Measurements from ENCODE around the gene PNKP.
"Not testable (repeated sequence)": the region's sequence is repeated elsewhere in the genome, so short reads cannot be mapped to it uniquely, and the experiment has no call there.

The PNKP gene

DNA sequence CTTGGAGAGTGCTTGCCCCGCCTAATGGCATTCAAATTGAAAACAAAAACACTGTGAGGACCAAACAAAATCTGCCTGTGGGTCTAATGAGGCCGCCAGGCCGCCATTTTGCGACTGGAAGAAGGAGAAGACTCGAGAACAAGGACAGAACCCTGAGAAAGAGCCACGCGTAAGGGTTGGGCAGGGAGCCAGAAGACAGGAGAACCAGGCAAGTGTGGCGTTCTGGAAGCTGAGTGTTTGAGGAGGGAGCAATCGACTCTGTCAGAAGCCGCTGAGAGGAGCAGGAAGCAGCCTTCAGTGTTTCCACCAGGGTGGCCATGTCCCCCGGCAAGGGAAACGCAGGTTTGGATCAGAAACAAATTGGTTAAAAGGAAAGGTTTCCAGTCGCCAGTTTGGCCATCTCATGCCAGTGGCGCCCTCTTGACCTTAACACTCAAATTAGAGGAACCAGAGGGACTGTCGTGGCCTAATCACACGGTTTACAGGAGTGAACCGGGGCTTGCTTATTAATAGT lies 26.6 kb downstream of the PNKP start:
- DNase-seq = no peak

DNA sequence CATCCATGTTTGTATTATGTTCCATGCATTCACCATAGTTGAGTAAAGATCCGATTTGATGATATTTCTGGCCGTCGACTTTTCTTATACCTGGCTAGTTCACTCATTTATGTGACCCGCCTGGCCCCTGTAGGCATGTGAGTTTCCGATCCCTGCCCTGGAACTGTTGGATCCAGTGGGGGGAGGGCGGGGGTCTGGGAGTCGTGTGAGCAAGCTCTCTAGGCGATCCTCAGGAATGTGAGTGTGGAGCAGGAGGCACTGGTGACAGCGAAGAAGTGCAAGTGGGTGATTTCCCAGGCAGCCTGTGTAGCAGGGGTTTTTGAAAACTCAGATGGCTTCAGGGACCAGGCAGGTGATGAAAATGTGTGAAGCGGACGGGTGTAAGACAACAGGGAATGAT lies 27.1 kb downstream of the PNKP start:
- no peak for DNase-seq

DNA sequence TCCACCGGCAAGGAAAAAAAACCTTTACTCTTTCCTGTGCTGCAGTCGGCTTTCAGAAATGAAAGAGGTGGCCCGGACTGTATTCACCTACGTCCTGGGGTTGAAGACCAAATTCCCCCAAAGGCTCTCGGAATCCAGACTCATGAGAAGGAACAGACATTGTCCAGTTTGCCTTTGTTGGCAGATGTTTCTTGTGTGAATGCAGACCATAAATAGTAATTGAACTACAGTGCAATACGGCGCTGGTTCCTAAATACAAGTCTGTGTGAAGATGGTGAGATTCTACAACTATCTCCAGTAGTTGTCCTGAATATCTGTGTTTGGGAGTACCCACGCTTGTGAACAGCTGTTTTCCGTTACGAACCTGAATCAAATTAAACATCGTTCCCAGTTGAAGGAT lies 27.7 kb downstream of the PNKP start:
- no peak for DNase-seq

DNA sequence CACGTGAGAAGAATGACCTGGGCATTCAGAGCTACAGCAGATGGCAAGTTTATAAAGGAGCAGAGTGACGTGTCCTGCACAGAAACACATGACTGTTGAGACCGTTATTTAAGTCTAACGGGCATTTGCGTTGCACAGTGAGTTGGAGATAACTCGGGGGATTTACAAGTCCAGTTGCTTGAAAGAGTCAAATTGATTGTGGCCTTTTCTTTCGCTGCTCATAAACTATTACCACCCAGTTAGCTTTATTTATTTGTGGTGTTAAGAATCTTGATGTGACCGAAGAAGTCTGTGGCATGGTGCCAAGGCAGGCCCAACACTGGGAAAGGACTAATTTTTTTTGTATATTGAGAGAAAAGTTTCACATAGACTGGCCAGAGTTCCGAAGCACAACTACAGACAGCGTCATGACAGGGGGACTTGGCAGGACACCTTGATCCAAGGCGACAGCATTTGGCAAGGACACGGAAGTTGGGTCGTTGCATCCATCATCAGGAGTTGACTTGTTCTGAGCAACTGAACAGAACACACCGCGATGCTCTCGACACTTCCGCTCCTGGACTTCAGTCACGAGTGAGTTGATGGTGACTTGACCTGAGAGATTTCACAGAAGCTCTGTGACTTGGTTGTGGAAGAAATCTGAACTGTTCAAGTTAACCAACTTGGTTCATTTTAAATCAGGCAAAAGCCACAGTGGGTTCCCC lies 28.3 kb downstream of the PNKP start:
- DNase-seq = no peak

DNA sequence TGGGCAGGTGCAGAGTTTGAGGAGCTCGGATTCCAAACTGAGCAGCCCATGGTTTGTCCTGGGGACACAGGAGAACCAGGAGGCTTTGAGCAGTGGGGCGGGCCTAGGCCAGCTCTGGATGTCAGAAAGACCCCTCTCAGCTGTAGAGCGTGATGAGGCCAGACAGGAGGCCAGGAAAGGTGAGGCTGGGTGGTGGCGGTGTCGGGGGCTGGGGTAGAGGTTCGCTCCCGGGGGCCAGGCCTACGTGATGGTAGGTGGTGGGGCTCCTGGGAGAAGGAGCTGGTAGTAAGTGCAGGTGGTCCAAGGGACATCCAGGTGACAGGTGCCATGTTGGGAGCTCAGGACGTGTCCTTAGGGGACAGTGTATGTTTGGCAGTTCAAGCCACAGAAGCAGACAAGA lies 30.0 kb downstream of the PNKP start:
- DNase-seq = no peak

DNA sequence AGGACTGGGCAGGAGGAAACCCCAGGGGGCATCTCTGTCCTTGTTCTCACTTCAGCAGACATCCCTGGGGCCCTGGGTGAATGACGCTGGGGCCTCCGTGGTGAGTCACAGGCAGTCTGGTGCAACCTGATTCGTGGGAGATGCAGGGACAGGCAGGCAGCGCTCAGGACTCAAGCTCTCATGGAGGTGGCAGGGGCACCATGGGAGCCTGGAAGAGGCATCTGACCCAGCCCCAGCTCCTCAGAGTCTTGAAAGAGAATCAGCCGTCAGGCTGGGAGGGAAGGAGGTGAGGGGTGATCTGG lies 30.4 kb downstream of the PNKP start:
- DNase-seq = no peak

DNA sequence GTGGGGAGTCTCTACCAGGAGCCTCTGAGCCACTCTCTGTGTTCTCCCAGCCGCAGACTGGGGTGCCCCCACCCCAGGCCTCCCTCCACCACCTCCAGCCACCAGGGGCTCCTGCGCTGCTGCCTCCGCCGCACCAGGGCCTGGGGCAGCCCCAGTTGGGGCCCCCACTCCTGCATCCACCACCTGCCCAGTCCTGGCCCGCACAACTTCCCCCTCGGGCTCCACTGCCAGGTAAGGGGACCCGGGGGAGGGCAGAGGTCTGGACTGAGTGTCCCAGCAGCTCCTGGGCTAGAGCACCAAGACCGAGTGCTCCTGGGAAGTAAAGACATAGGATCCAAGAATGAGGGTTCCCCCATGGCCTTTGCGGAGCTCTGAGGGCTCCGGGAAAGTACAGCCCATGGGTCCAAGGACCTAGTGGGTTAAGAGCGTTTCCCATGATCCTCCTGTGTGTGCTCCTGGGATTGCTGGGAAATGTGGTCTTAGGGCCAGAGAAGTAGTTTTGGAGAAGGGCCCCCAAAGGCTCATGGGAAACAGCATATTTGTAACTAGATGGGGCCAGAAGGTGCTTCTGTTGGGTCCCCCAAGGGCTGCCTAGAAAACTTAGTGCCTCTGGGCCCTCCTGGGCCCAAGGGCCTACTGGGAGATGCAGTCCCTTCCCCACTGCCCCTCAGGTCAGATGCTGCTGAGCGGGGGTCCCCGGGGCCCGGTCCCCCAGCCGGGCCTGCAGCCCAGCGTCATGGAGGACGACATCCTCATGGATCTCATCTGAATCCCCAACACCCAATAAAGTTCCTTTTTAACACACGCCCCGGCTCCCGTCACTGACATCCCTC lies 31.0 kb downstream of the PNKP start:
- DNase-seq = no peak

DNA sequence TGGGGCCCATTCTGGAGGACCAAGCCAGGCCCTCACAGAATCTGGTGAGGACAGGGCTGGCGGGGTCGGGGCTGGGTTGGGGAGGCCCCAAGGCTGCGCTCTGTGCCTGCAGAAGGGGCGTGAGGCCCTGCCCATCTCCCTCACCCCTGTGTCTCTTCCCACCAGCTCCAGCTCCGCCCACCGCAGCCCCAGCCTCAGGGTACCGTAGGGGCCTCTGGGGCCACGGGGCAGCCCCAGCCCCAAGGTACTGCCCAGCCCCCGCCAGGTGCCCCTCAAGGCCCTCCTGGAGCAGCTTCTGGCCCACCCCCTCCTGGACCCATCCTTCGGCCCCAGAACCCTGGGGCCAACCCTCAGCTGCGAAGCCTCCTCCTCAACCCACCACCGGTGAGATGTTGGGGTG lies 31.8 kb downstream of the PNKP start:
- no peak for DNase-seq

DNA sequence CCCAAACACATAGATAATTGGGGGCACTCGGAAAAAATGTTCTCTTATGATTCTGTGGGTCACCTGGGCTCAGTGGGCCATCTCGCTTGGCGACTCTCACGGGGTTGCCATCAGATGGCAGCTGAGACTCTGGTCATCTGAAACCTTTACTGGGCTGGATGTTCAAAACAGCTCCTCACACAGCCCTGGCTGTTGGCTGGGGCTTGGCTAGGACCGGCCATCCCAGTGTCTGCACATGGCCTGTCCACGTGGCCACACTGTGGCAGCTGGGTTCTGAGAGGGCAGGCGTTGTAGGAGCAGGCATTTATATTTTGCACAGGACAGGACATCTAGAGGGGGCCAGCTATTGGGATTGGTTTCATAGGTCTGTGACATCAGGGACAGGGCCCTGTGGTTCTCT lies 33.8 kb downstream of the PNKP start:
- DNase-seq = no peak

DNA sequence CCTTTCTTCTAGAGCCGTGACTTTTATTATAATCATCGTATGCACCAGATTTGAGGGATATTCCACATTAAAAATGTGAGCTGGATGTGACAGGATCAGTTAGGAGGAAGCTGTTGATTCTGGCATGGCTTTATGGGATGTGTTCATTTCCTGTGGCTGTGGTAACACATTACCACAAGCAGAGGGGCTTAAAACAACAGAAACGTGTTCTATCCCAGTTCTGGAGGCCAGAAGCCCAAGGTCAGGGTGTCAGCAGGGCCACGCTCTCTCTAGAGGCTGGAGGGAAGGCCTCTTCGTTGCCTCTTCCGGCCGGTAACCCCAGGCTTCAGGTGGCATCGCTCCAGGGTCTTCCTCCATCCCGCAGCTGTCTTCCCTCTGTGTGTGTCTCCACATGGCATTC lies 34.8 kb downstream of the PNKP start:
- no peak for DNase-seq

DNA sequence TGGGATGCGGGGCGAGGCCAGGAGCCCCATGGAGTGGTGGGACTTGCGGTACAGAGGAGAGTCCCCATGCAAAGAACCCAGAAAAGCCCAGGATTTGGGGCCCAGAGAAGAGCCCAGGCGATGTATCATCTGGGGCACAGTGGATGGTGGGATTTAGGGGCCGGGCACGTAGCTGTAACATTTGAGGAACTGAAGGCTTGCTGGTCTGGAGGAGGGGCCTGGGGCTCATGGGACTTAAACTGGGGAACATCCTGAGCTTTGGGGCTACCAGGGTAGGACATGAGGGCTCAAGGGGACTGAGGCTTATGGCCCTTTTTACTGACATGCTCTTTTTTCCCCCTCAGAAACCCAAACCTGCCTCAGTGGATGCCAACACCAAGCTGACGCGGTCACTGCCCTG lies 35.8 kb downstream of the PNKP start:
- DNase-seq = no peak

DNA sequence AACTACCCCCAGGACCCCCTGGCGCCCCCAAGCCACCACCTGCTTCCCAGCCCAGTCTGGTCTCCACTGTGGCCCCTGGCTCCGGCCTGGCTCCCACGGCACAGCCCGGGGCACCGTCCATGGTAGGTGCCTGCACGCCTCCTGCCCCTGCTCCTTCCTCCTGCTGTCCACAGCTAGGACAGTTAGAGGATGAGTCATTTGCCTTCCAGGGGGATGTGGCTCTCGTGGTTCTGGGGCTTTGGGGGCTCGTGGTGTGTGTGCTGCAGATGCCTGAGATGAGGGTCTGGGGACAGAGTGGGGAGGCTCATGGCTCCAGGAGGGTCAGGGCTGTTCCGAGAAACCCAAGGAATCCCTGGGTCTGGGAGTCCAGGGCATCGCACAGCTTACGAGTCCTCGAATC lies 36.6 kb downstream of the PNKP start:
- no peak for DNase-seq

DNA sequence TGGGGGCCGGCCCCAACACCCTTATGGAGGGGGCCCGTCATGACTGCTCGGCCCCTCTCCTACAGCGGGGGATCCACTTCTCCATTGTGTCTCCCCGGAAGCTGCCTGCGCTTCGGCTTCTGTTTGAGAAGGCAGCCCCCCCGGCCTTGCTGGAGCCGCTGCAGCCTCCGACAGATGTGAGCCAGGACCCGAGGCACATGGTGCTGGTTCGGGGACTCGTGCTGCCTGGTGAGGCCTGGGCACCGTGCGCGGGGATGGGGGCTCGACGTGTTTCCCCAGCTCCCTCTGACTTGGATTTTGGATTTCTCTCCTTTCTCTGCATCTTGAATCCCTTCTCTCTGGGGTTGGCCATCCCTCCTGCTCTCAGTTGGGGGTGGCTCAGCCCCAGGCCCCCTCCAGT lies 37.7 kb downstream of the PNKP start:
- no peak for DNase-seq

DNA sequence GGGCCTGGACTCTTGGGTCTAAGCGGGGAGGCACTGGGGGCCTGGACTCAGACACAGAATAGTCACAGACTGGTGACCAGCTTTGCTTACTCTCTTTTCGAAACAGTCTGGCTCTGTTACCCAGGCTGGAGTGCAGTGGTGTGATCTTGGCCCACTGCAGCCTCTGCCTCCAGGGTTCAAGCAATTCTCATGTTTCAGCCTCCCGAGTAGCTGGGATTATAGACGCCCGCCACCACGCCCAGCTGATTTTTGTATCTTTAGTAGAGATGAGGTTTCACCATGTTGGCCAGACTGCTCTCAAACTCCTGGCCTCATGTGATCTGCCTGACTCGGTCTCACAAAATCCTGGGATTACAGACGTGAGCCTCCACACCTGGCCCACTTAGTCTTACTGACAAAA lies 38.2 kb downstream of the PNKP start:
- DNase-seq = no peak

DNA sequence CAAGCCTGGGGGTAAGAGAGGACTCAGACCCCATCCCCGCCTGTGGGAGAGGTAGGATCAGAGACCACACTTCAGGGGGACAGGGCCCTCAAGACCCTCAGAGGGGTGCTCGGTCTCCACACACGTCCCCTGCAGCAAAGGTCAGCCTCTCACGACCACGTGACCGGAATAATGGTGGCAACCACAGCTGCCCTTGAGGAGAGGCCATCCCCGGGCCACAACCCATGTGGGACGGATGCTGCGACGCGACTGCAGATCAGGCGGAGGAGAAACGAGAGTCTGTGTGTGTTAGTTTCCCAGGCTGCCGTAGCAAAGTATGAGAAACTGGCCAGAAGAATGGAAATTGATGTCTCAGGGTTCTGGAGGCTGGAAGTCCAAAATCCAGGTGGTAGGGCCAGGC lies 40.3 kb downstream of the PNKP start:
- DNase-seq = no peak

DNA sequence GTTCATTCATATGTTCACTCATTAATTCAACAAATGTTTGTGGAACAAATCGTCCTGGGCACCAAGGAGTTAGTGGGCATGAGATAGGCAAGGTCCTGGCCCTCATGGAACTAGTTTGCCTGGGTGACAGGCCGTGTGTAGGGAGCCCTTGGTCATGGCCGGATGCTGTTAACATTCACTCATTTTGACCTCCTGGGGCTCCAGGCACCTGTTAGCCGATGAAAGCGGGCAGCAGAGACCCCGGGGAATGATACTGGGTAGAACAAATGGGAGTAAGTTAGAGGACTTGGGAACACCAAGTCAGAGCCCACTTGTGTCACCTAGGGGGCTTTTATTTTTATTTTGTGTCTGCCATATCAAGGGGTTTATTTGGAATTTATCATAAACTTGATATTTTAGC lies 42.7 kb downstream of the PNKP start:
- no peak for DNase-seq

DNA sequence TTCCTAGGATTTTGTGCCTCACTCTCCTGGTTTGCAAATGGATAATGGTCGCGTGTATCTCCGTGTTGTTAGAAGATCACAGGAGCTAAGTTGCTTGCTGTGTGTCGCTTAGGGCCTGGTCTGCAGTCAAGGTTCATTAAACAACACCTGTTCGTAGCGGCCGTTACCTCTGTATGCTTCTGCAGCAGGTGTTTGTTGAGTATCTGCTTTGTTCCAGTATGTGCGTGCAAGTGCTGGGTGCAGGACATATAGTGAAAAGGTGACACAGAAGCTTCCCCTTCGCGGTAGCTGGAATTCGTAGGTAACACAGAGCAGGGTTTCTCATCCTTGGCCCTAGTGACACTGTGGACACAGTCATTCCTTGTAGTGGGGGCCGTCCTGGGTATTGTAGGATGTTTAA lies 43.9 kb downstream of the PNKP start:
- DNase-seq = no peak

DNA sequence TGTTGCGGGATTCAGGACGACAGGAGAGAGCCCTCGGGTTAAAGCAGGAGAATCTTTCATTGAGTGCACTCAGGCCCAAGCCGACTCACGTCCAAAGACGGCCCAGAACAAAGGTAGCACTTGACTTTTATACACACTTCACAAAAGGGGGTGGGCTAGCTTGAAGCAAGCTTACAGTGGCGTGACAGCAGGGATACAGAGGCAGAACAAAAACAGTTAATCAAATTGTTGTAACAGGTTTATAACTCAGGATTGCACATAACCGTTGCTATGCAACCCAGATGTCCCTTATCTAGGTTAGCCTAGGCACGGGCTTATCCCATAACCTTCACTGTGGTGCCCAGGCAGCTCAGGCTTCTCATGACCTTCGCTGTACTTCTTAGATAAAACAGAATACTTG lies 47.3 kb downstream of the PNKP start:
- no peak for DNase-seq

DNA sequence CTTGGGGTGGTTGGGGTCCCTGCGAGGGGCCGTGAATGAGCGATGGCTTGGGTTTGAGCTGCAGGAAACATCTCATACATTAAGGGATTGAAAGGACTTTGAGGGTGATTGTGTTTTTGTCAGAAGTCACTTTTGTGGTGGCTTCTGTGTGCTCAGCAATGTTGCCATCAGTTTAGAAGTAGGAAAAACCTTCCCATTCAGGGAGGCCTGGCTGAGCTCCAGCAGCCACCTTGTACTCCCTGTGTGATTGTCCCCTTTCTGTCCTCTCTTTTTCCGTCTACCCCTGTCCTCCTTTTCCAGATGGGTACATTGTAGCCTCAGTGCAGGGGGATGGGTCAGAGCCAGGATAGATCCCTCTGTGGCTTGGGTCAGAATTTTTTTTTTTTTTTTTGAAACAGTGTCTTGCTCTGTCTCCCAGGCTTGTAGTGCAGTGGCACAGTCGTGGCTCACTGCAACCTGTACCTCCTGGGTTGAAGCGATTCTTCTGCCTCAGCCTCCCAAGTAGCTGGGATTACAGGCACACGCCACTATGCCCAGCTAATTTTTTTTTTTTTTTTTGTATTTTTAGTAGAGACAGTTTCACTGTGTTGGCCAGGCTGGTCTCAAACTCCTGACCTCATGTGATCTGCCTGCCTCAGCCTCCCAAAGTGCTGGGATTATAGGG lies 47.8 kb downstream of the PNKP start:
- DNase-seq = not testable (repeated sequence)

DNA sequence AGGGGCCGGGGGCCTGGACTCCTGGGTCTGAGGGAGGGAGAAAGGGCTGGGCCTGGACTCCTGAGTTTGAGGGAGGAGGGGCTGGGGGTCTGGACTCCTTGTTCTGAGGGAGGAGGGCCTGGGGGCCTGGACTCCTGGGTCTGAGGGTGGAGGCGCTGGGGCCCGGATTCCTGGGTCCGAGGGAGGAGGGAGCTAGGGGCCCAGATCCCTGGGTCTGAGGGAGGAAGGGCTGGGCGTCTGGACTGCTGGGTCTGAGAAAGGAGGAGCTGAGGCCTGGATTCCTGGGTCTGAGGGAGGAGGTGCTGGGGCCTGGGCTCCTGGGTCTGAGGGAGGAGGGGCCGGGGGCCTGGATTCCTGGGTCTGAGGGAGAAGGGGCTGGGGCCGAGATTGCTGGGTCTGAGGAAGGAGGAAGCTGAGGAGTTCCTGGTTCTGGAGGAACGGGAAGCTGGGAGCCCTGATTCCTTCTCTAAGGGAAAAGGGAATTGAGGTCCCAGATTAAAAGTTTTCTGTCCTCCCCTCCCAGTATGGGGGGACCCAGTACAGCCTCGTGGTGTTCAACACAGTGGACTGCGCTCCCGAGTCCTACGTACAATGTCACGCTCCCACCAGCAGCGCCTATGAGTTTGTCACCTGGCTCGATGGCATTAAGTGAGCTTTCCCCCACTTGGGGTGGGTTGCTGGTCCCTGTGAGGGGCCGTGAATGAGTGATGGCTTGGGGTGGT lies 48.6 kb downstream of the PNKP start:
- DNase-seq = no peak

DNA sequence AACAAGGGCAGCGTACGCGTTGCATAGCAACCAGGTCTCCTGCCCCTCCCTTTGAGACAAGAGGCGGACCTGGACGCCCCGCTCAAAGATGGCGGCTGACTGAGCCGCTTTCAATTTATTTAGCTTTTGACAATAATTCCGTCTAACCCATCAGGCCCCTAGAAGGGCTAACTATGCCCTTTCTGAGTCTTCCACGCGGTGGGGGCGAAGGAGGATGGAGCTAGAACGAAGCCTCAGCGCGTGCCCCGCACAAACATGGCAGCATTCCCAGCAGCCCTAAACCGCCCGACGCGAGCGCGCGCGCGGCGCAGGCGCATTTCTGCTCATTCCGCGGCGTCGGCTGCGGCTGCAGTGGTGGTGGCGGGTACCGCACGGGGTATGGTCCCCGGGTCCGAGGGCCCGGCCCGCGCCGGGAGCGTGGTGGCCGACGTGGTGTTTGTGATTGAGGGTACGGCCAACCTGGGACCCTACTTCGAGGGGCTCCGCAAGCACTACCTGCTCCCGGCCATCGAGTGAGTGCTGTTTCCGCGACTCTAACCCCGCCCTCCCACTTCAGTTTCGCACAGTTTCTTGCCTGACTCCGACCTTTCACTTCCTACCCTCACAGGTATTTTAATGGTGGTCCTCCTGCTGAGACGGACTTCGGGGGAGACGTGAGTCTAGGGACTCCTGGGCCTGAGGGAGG lies 49.3 kb downstream of the PNKP start, which contains the start of gene MED25:
MED25 (plus strand) TSS at position 326 of the 685 bp plus-strand sequence; CDS start at position 379, 53 bp downstream.
- peak; percentile 79 to 84 for DNase-seq

DNA sequence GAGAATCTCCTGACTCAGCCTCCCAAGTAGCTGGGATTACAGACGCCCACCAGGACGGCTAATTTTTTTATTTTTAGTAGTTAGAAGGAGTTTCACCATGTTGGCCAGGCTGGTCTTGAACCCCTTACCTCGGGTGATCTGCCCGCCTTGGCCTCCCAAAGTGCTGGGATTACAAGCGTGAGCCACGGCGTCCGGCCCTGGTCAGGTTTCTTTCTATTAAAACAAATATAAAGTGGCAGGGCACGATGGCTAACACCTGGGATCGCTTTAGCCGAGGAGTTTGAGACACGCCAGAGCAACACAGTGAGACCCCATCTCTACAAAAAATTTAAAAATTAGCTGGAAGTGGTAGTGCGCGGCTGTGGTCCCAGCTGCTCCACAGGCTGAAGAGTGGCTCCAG lies 50.8 kb downstream of the PNKP start:
- no peak for DNase-seq

DNA sequence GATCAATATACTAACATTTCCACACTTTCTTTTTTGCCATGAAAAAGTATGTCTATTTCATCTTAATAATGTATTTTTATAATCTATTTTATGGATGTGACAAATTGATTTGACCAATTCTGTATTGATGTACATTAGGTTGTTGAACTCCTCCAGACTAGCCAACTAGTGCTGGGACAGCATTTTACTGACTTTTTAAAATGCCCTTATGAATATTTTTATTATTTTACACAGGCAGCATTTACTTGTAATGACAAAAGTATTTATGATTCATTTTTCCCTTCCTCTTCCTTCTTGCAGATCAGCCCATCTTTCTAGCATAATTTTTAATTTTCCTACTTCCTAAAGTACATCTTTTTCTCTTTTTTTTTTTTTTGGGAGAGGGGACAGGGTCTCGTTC lies 53.4 kb downstream of the PNKP start:
- DNase-seq = no peak
